SK-N-SH (cell line): ENCODE measurements around the gene CPED1.

ENCODE experiments used
- CTCF ChIP-seq: fragments of 200-600 bp; sonication (generic); IDR thresholded peaks from 2 replicates; pipeline ENCODE4 v1.6.1; 2017; ENCODE audit warnings: antibody characterized with exemption, mild to moderate bottlenecking, moderate library complexity
- MAX ChIP-seq: IDR thresholded peaks from 2 replicates; pipeline ENCODE4 v1.4.0; 2012; ENCODE audit warnings: low read depth
- NFIC ChIP-seq: IDR thresholded peaks from 2 replicates; pipeline ENCODE4 v1.4.0; 2012; ENCODE audit warnings: borderline replicate concordance

- TF ChIP-seq CTCF, result no peak
- TF ChIP-seq NFIC, result no peak
- TF ChIP-seq MAX, result no peak
These were observed 150.9 kb downstream of the CPED1 start for GRCh38 chr7:121139427-121139826.
